DLD1 (cell line): ENCODE measurements around the gene MAP2K3.
"Not testable (repeated sequence)": the region's sequence is repeated elsewhere in the genome, so short reads cannot be mapped to it uniquely, and the experiment has no call there.

Source experiments
- in situ Hi-C: cut with HindIII; loops from 2 replicates; pipeline ENCODE4 v1.10.0; 2017; ENCODE audit warnings: low sequenced_read_pairs

The MAP2K3 gene

DNA sequence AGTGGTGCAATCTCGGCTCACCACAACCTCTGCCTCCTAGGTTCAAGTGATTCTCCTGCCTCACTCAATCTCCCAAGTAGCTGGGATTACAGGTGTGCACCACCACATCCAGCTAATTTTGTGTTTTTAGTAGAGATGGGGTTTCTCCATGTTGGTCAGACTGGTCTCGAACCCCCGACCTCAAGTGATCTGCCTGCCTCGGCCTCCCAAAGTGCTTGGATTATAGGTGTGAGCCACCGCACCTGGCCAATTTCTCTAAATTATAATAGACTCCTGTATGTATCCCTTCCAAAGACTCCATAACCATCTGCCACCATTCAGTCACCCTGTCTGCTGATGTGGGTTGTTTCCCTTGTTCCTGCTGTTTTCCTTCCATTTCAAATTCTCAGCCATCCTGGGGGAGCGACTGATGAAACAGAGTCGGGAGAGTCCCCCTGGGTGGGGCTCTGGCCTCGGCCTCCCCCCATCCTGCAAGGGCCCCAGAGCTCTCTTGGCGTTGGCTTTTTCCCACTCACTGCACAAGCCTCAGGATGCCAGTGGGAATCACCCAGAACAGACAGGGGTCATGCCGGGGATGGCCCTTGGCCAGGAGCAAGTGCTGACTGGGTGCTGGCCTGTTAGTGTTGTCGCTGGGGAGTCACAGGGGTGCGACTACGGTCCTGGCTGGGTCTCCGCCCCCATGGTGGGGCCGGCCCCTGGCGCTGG is 25.7 kb downstream of the MAP2K3 start:
- in situ Hi-C loops, result not testable (repeated sequence)

DNA sequence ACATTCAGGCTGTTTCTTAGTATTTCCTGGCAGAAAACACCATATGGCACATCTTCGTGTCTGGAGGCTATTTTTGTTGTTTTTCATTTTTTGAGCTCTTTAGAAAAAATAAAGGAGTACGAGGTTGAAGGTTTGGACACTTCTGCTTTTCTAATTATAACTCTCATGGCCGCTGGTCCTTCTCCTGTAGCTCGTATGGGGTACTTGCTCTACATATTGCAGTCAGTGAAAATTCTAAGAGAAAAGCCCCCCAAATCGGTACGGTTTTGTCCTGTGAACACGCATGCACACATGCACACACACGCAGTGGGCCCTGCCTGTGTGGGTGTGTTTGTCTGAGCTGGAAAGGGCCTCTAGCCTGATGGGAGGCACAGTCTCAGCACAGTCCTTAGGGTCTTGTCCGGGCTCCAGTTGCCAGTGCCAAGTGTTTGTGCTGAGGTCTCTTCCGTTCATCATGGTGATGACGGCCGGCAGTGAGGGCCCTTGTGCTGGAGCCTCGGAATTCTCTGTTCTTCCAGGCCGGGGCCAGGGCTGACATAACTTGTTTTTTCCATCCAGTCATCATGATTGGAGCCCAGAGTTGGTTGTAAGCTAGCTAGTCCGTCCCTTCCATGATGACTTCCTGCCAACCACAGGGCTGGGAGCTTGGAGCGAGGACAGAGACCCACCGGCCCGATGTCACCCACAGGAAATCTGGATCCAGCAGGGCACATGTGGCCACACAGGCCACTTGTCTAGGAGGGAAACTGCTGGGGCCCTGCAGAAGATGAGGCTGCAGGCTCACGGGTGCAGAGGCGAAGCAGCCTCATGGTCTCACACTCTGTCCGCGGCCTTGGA is 26.5 kb downstream of the MAP2K3 start:
- in situ Hi-C loops, result not testable (repeated sequence)

DNA sequence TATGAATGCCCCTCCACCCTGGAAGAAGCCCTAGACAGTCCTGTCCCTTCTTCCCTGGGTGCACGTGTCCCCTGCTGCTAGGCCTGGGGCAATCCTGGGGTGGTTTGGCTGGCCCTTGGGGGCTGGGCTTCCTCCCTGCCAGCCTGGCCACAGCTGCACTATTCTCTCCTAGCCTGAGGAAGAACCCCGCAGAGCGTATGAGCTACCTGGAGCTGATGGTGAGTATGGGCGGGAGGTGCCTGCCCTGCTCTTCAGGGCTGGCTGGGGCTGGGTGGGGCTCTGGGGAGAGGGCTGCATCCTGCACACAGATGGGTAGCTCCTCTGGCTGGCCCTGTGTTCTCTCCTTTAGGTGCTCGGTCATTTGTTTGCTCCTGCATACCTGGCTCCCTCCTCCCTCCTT is 28.8 kb downstream of the MAP2K3 start:
- in situ Hi-C loops, result no loop called here

DNA sequence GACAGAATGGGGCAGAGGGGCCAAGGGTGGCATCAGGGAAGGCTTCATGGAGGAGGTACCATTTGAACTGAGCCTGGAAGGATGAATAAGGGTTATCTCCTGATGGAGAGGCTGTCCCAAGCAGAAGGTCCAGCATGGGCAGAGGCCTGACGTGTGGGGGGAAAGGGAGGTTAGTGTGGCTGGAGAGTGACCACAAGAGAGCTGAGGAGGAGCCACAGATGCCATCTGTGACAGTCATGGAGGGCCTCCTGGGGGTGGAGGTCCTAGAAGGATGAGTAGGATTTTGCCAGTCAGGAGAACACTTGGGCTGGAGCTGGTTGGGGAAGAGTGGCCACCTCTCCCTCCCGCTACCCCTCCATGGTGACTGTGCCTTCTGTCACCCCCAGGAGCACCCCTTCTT is 29.2 kb downstream of the MAP2K3 start:
- in situ Hi-C loops, result not testable (repeated sequence)

DNA sequence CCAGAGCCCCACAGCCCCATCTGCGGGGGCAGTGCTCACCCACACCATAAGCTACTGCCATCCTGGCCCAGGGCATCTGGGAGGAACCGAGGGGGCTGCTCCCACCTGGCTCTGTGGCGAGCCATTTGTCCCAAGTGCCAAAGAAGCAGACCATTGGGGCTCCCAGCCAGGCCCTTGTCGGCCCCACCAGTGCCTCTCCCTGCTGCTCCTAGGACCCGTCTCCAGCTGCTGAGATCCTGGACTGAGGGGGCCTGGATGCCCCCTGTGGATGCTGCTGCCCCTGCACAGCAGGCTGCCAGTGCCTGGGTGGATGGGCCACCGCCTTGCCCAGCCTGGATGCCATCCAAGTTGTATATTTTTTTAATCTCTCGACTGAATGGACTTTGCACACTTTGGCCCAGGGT is 29.8 kb downstream of the MAP2K3 start:
- in situ Hi-C loops, result not testable (repeated sequence)

DNA sequence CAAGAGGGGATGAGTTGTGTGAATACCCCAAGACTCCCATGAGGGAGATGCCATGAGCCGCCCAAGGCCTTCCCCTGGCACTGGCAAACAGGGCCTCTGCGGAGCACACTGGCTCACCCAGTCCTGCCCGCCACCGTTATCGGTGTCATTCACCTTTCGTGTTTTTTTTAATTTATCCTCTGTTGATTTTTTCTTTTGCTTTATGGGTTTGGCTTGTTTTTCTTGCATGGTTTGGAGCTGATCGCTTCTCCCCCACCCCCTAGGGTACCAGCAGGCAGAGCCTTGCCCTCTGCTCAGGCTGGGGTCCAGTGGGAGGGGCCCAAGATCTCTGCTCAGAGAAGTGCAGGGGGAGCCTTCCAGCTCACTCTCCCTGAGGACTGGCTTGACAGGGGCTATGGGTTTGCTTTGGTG is 30.2 kb downstream of the MAP2K3 start:
- in situ Hi-C loops, result not testable (repeated sequence)

DNA sequence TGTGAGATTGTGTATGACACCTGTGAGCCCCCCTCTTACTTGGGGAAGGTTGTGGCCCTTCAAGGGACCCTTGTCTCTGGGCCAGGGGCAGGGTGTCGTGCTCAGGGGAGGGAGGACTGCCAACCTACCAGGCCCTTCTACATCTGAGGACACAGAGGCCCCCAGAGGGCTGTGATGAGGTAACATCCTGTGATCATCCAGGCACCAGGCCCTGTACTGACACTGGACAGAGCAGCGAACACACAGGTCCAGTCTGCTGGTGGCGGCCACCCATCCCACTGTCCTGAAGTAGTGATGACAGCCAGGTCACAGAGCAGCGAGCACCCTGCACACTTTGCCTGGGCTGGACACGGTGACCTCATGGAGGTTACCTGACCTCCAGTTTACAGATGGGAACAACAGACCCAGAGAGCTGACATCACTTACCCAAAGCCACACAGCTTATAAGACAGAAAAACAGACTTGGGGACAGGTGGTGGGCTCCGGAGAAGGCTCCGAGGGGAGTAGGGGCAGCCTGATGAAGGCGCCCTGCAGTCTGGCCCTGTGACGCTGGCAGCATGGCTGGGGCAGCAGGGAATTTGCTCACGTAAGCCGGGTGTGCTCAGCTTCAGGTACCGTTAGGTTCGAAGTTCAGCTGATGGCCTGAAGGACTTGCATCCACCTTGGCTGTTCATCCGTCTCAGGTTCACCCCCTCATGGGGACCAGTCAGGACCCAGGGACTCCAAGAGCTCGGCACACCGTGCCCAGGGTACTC is 30.9 kb downstream of the MAP2K3 start:
- in situ Hi-C loops, result not testable (repeated sequence)

DNA sequence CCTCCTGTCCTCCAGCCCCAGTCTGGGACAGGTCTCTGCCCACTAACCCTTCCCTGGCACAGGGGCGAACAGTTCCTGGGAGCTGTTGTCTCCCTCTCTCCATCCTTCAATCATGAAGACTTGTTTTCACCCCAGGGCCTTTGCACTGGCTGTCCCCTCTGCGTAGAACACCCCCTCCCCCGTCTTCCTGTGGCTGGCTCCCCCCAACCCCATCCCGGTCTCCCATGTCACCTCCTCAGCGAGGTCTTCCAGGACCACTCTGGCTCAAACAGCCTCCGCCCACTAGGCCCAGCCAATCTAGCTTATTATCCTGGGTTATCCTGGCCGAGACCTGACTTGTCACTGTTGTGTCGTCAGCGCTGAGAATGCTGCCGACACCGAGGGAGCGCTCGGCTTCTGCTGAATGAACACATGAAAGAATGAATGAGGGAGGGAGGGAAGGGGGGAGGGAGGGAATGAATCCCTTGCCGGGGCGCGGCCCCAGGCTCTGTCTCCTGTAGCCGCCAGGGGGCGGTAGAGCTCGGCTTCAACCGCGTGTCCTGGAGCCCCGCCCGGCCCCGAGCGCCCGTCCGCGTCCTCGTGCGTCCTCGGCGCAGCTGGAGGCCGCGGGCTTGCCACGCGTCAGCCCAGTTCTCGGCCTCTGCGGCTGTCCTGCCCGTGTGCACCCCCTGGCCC is 31.8 kb downstream of the MAP2K3 start:
- in situ Hi-C loops, result not testable (repeated sequence)

DNA sequence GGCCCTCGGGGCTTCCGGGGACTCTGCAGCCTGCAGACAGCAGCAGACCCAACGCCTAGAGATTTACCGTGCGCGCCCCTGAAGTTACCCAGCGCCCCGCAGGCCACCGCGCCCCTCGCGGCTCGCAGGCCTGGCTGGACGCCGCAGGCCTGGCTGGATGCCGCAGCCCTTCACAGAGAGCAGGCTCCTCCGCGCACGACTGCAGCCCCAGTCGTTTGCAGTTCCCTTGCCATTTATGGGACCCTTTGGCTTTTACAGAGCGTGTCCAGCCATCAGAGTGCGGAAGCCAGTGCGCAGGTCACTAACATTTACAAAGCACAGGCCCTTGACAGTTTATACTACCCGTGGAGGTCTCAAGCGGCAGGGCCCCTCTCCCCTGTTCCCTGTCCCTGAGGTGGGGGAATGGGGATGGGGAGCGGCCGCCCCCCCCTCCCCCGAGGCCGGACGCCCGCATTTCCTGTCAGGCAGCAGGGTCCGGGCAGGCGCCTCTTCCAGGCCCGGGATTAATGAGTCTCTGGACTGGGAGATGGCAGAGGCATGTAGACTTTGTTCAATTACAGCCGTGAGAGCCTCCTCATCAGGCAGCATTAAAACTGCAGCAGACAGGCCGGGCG is 32.5 kb downstream of the MAP2K3 start:
- in situ Hi-C loops, result not testable (repeated sequence)

DNA sequence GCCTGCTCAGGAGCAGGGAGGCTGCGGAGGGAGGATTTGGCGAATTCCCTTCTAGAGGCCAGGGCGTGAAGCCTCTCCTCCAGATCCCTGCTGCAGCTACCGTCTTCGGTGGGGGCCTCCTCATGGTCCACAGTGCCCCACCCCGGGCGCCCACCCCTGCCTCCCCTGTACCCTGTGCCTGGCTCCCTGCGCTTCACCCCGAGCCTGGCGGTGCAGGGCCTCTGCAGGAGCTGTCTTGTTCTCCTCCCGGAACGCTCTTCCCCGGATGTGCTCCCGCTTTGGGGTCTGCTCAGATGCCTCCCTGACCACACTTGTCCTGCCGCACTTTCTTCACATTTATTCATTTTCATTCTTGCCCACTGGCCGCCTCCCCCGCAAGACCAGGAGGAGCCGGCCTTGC is 33.3 kb downstream of the MAP2K3 start:
- in situ Hi-C loops, result not testable (repeated sequence)

DNA sequence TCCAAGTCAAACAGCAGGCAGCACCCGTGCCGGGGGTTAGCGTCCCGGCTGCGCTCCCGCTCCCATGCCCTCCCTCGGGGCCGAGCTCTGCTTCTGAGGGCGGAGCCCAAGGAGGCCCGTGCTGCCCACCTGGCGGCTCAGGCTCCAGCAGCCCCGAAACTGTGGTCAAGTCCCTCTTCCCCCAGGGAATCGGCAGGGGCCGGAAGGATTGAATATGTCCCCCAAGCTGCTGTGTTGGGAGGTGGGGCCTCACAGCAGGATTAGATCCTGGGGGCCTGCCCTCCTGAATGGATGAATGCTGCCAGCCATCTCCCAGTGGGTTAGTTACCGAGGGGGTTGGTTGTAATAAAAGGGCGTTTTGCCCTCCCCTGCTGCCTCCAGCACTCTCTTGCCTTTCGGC is 33.9 kb downstream of the MAP2K3 start:
- in situ Hi-C loops, result no loop called here

DNA sequence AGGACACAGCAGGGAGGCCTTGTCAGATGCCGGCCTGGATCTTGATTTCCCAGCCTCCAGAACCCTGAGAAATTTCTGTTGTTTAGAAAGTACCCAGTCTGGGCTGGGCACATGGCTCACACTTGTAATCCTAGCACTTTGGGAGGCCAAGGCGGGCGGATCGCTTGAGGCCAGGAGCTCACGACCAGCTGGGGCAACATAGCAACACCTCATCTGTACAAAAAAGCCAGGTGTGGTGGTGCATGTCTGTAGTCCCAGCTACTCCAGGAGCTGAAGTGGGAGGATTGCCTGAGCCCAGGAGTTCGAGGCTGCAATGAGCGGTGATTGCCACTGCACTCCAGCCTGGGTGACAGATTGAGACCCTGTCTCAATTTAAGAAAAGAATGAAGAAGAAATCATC is 34.3 kb downstream of the MAP2K3 start:
- in situ Hi-C loops, result not testable (repeated sequence)

DNA sequence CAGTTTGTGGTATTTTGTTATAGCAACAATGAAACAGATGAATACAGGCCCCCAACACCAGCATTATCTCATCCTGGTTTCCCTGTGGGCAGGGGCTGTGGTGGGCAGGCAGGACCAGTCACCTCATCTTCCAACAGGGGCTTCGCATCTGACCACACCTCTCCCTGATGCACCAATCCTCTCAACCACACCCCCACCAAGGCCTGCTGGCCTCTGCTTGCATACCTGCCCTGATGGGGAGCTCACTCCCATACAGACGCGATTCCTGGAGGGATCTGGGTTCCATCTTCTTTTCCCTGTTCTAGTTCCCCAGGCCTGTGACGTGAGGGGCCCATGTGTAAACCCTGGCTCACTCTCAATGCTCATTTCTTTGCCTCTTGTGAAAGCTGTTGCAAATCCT is 34.7 kb downstream of the MAP2K3 start:
- in situ Hi-C loops, result not testable (repeated sequence)

DNA sequence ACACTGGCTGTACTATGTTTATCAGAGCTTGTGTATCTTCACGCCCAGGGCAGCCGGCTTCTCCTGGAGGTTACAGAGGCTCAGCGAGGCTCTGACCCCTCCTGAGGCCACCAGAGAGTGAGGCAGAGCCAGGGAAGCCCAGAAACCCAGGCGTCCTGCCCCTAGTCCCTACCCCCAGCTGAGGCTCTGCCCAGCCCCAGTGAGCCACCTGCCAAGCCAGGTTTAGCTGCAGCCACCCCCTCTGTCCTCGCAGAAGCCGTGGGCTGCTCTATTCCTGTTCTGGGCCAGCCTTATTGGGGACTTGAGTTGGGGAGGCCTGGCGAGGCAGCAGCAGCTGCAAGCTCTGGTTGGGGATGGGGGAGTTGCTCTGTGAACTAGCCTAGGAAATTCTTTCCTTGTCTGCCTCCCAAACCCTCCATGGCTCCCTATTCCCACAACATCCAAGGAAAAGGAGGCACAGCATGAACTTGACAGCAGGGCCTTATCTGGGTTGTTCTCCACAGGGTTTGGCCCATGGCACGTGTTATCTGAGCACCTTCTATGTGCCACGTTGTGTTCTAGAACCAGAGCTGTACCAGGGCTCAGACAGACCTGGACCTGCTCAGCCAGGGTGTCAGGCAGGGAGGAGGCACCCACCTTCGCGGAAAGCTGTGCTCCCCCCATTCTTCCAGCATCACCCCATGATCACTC is 35.3 kb downstream of the MAP2K3 start:
- in situ Hi-C loops, result not testable (repeated sequence)

DNA sequence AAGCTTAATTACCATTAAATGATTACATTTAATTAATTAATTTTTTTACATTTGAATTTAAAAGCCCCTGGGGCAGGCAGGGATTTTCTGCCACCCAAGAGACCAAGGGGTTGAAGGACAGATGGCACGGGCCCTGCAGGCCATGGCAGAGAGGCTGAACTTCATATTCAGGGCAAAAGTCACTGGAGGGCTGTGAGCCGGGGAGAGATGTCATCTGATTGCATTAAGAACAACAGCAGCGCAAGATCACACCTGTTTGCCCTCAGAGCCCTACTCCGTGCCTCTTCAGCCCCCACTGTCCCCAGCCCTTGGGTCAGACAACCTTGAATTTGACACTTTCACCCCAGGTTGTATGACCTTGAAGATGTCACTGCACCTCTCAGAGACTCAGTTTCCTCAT is 35.9 kb downstream of the MAP2K3 start:
- in situ Hi-C loops, result not testable (repeated sequence)

DNA sequence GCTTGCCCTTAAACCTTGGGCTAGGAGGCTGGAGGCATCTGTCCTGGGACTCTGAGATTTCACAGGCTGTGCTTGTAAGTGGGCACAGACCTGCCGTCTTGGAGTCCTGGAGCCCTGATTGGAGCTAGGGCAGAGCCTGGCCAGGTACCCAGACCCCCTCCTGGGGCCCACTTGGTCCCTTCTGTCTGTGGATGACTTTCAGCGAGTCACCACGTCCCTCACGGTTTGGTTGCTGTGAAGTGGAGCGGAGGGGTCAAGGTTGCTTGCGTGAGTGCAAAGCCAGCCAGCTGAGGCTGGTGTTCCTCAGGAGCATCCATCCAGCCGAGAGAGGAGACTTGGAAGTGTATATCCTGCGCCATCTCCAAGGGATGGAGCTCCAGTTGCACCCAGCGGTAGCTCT is 36.5 kb downstream of the MAP2K3 start:
- in situ Hi-C loops, result not testable (repeated sequence)

DNA sequence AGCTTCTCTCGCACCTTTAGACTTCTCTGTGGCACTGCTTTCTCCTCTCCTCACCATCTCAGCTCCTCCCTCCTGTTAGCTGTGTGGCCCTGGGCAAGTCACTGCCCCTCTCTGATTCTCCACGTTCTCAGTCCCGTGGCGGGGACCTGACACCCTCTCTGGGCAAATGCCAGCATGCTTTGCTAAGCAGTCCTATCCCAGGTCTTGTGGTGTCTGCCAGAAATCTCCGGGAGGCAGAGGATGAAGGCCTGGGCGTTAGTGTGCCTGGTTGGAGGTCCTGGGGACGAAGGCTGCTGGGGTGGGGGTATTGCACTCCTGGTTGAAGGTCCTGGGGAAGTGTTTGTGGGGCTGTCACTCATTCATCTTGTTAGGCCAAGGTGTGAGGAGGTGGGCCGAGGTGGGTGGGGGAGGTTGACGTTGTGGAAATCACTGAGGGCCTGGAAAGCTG is 37.3 kb downstream of the MAP2K3 start:
- in situ Hi-C loops, result not testable (repeated sequence)

DNA sequence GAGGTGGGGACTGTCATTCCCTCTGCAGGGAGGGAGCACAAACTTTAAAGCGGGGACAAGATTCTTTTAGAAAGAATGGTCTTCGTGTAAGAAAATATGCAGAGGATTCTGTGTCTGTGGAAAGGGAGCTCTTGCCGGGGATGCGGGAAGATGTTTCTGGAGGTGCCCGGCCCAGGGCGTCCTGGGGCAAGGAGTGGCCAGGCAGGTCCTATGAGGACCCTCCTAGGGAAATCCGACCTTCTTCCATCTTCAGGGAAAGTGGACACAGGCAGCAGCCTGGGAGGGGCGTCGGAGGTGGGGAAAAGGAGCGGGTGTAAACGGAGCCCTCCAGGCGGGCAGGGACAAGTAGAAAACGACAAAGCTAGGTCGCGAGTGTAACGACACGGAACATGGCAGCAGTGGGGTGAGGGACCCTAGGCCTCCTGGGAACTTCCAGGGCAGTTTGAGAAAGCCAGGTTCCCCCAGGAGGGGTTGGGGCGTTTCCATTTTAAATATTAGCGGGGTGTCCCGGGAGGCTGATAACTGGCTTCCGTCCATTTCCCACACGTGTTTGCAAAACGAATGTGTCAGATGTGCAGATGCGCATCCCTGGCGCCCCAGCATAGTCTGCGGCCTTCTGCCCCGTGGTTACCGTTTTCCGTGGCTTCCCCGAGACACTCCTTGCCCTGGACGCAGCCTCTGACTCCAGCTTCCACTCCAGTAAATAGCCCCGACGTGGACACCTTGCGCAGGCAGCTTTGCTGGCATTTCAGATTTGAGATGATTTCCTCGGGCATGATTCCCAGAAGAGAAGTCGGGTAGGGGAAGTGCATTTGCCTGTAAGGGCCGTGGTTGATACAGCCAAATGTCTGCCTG is 39.0 kb downstream of the MAP2K3 start:
- in situ Hi-C loops, result not testable (repeated sequence)

DNA sequence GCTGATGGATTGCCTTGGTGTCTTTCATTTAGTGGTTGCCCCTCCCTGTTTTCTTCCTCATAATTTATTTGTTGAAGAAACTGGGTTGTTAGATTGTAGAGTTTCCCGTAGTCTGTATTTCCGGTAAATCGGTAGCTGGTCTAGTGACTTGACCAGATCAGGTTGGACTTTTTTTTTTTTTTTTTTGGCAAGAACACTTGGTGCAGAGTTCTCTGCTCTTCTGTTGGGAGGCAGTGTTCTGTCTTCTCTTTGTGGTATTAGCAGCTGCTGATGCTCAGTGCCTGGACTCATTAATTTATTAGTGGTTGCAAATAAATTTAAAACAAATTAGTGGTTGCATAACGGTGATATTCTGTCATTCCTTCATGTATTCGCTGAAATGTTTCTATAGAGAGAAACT is 40.2 kb downstream of the MAP2K3 start:
- in situ Hi-C loops, result not testable (repeated sequence)
